ENCODE data around the gene SPIN1. TPM values are rescaled to one million over a fixed set of nuclear protein-coding genes. Genes with fewer than 3 reads are reported as not detected.

SPIN1 gene
- polyA plus RNA-seq, 1 donor from 2014 or later, result 13.6 TPM

GRCh38 chr9:88476491-88477271 is 88.4 kb downstream of the SPIN1 start:
- Mint-ChIP-seq H3K36me3 (peaks cover 11% of the 10 kb centered on the region), H3K27ac (peak overlapping the region in 1 of 3 donors; percentile 23), H3K4me1 (peaks cover 0 to 2% (median 0%) of the 10 kb centered on the region in 3 donors), H3K9me3 (no peaks in the 10 kb centered on the region), H3K4me3 (no peak overlapping the region), H3K27me3 (no peaks in the 10 kb centered on the region)

GRCh38 chr9:88477300-88477751 is 89.1 kb downstream of the SPIN1 start:
- Mint-ChIP-seq H3K27me3 (no peaks in the 10 kb centered on the region), H3K4me3 (no peak overlapping the region), H3K4me1 (peaks cover 0 to 2% (median 0%) of the 10 kb centered on the region in 3 donors), H3K27ac (no peak overlapping the region), H3K9me3 (no peaks in the 10 kb centered on the region), H3K36me3 (peaks cover 11% of the 10 kb centered on the region)

- Mint-ChIP-seq H3K4me1 (peaks cover 0 to 2% (median 0%) of the 10 kb centered on the region in 3 donors), H3K4me3 (no peak overlapping the region), H3K27me3 (no peaks in the 10 kb centered on the region), H3K36me3 (peaks cover 15% of the 10 kb centered on the region), H3K9me3 (no peaks in the 10 kb centered on the region), H3K27ac (no peak overlapping the region)
These were observed 90.0 kb downstream of the SPIN1 start for GRCh38 chr9:88478246-88478645.

GRCh38 chr9:88481933-88482332 is 93.7 kb downstream of the SPIN1 start:
- Mint-ChIP-seq H3K36me3 (peaks cover 3% of the 10 kb centered on the region), H3K27ac (no peak overlapping the region), H3K4me3 (no peak overlapping the region)

GRCh38 chr9:88488166-88488565 is 99.9 kb downstream of the SPIN1 start:
- Mint-ChIP-seq H3K9me3 (no peaks in the 10 kb centered on the region), H3K4me3 (no peak overlapping the region), H3K36me3 (peaks cover 4% of the 10 kb centered on the region), H3K4me1 (peaks cover 0 to 1% (median 0%) of the 10 kb centered on the region in 3 donors), H3K27me3 (no peaks in the 10 kb centered on the region), H3K27ac (no peak overlapping the region)

More at GRCh38 chr9:88481933-88482332, 93.7 kb downstream of the SPIN1 start:
- no peaks in the 10 kb centered on the region for H3K9me3 Mint-ChIP-seq
- peaks cover 0 to 1% (median 0%) of the 10 kb centered on the region in 3 donors for H3K4me1 Mint-ChIP-seq
- H3K27me3 Mint-ChIP-seq, result no peaks in the 10 kb centered on the region

- Mint-ChIP-seq H3K4me1 (no peaks in the 10 kb centered on the region), H3K27ac (no peak overlapping the region)
These were observed 106.9 kb downstream of the SPIN1 start for GRCh38 chr9:88494983-88495721.

GRCh38 chr9:88497224-88497623 is 109.0 kb downstream of the SPIN1 start:
- no peak overlapping the region for H3K27ac Mint-ChIP-seq
- H3K9me3 Mint-ChIP-seq, result no peaks in the 10 kb centered on the region
- H3K36me3 Mint-ChIP-seq, result no peaks in the 10 kb centered on the region
- H3K4me3 Mint-ChIP-seq, result no peak overlapping the region
- H3K27me3 Mint-ChIP-seq, result peaks cover 1% of the 10 kb centered on the region
- no peaks in the 10 kb centered on the region for H3K4me1 Mint-ChIP-seq

More at GRCh38 chr9:88494983-88495721, 106.9 kb downstream of the SPIN1 start:
- no peaks in the 10 kb centered on the region for H3K9me3 Mint-ChIP-seq
- no peaks in the 10 kb centered on the region for H3K36me3 Mint-ChIP-seq
- H3K27me3 Mint-ChIP-seq, result no peaks in the 10 kb centered on the region
- no peak overlapping the region for H3K4me3 Mint-ChIP-seq

- Mint-ChIP-seq H3K27me3 (peaks cover 3% of the 10 kb centered on the region), H3K4me1 (no peaks in the 10 kb centered on the region), H3K9me3 (no peaks in the 10 kb centered on the region), H3K27ac (peak overlapping the region in 1 of 3 donors; percentile 14), H3K36me3 (no peaks in the 10 kb centered on the region), H3K4me3 (peak overlapping the region in 1 of 4 donors; percentile 10)
These were observed 110.6 kb downstream of the SPIN1 start for GRCh38 chr9:88498880-88499279.

- H3K36me3 Mint-ChIP-seq, result no peaks in the 10 kb centered on the region
- no peaks in the 10 kb centered on the region for H3K4me1 Mint-ChIP-seq
- no peak overlapping the region for H3K27ac Mint-ChIP-seq
- peaks cover 3% of the 10 kb centered on the region for H3K27me3 Mint-ChIP-seq
- H3K9me3 Mint-ChIP-seq, result peaks cover 0 to 3% (median 0%) of the 10 kb centered on the region in 3 donors
- H3K4me3 Mint-ChIP-seq, result no peak overlapping the region
These were observed 112.8 kb downstream of the SPIN1 start for GRCh38 chr9:88501086-88501485.

- H3K4me3 Mint-ChIP-seq, result no peak overlapping the region
- H3K9me3 Mint-ChIP-seq, result peaks cover 0 to 3% (median 0%) of the 10 kb centered on the region in 3 donors
- peaks cover 3% of the 10 kb centered on the region for H3K27me3 Mint-ChIP-seq
- no peaks in the 10 kb centered on the region for H3K4me1 Mint-ChIP-seq
- no peak overlapping the region for H3K27ac Mint-ChIP-seq
- H3K36me3 Mint-ChIP-seq, result no peaks in the 10 kb centered on the region
These were observed 114.3 kb downstream of the SPIN1 start for GRCh38 chr9:88502552-88503034.

GRCh38 chr9:88503081-88503844 is 115.0 kb downstream of the SPIN1 start:
- no peaks in the 10 kb centered on the region for H3K36me3 Mint-ChIP-seq
- no peak overlapping the region for H3K27ac Mint-ChIP-seq
- no peak overlapping the region for H3K4me3 Mint-ChIP-seq
- peaks cover 0 to 3% (median 0%) of the 10 kb centered on the region in 3 donors for H3K9me3 Mint-ChIP-seq
- H3K4me1 Mint-ChIP-seq, result no peaks in the 10 kb centered on the region
- H3K27me3 Mint-ChIP-seq, result peaks cover 3% of the 10 kb centered on the region

- Mint-ChIP-seq H3K27me3 (peaks cover 3% of the 10 kb centered on the region), H3K27ac (no peak overlapping the region), H3K36me3 (no peaks in the 10 kb centered on the region), H3K9me3 (peaks cover 0 to 3% (median 0%) of the 10 kb centered on the region in 3 donors), H3K4me1 (no peaks in the 10 kb centered on the region), H3K4me3 (peak overlapping the region in 1 of 4 donors; percentile 1)
These were observed 115.9 kb downstream of the SPIN1 start for GRCh38 chr9:88503845-88504764.

GRCh38 chr9:88508326-88508725 is 120.1 kb downstream of the SPIN1 start:
- no peaks in the 10 kb centered on the region for H3K4me1 Mint-ChIP-seq
- H3K27ac Mint-ChIP-seq, result no peak overlapping the region
- no peaks in the 10 kb centered on the region for H3K36me3 Mint-ChIP-seq
- H3K27me3 Mint-ChIP-seq, result peaks cover 2% of the 10 kb centered on the region
- H3K9me3 Mint-ChIP-seq, result peaks cover 0 to 3% (median 0%) of the 10 kb centered on the region in 3 donors
- H3K4me3 Mint-ChIP-seq, result no peak overlapping the region

GRCh38 chr9:88511906-88512305 is 123.7 kb downstream of the SPIN1 start:
- Mint-ChIP-seq H3K27me3 (peaks cover 3% of the 10 kb centered on the region), H3K4me3 (no peak overlapping the region), H3K4me1 (no peaks in the 10 kb centered on the region), H3K27ac (no peak overlapping the region), H3K9me3 (peaks cover 0 to 8% (median 0%) of the 10 kb centered on the region in 3 donors), H3K36me3 (no peaks in the 10 kb centered on the region)

Data from IgD-negative memory B cell (primary cell).